Transverse colon (tissue), 4 donors: ENCODE results near the gene ACAN. TPM values are rescaled to one million over a fixed set of nuclear protein-coding genes. Genes with fewer than 3 reads are reported as not detected.

ENCODE experiments used
- DNase-seq: peaks from one replicate; pipeline ENCODE4 v3.0.0-alpha.2; 2019
- H3K27ac ChIP-seq, 4 donors: fragments of 200-600 bp; sonication (generic); 2 replicates each; pipeline ENCODE4 v1.5.1; 2016 to 2018; ENCODE audit warnings: inconsistent platforms in 4 of 4
- H3K27me3 ChIP-seq: fragments of 200-600 bp; sonication (generic); 2 replicates; pipeline ENCODE4 v1.5.1; 2017; ENCODE audit warnings: inconsistent platforms
- H3K36me3 ChIP-seq, 4 donors: fragments of 200-600 bp; sonication (generic); 2 replicates each; pipeline ENCODE4 v1.5.1; 2017 to 2019; ENCODE audit warnings: inconsistent platforms in 4 of 4
- H3K4me1 ChIP-seq, 4 donors: fragments of 200-600 bp; sonication (generic); 2 replicates each; pipeline ENCODE4 v1.5.1; 2017 to 2020; ENCODE audit warnings: inconsistent platforms in 4 of 4
- H3K4me3 ChIP-seq, 4 donors: fragments of 200-600 bp; sonication (generic); 1 replicate in 1 of 4; 2 replicates in 3 of 4; pipeline versions ENCODE4 v1.5.1 to v1.6.1; 2017 to 2019; ENCODE audit warnings: inconsistent platforms in 4 of 4
- H3K9me3 ChIP-seq, 2 donors: fragments of 200-600 bp; sonication (generic); 2 replicates each; pipeline ENCODE4 v1.5.1; 2017 to 2019; ENCODE audit warnings: inconsistent platforms in 2 of 2
- EP300 ChIP-seq: sonication (generic); formaldehyde crosslinking; IDR thresholded peaks from one replicate; pipeline ENCODE4 v1.6.1; 2017; ENCODE audit warnings: antibody characterized with exemption, low read depth
- POLR2A ChIP-seq: fragments of 450-650 bp; IDR thresholded peaks from one replicate; pipeline ENCODE4 v1.6.1; 2016; ENCODE audit warnings: antibody characterized with exemption, mild to moderate bottlenecking, moderate library complexity
- POLR2AphosphoS5 ChIP-seq, 3 donors: sonication (generic); formaldehyde crosslinking; IDR thresholded peaks; one replicate each; pipeline ENCODE4 v1.6.1; 2016; ENCODE audit warnings: antibody characterized with exemption in 3 of 3
- WGBS, 2 donors: methylation state at CpG; one replicate each; pipeline ENCODE4 v1.1.5; 2018; ENCODE audit warnings: low coverage in 1 of 2; 5-methylcytosine and 5-hydroxymethylcytosine counted together
- in situ Hi-C, 4 donors: fragments of 200-750 bp; cut with MboI; loops; one replicate each; pipeline versions ENCODE4 v1.15.0 to v1.15.1; 2017; ENCODE audit warnings: low sequenced_read_pairs in 3 of 4, low pct_ligation_motif_present in 1 of 4, low pct_unique_long_range_greater_than_20kb in 1 of 4
- intact Hi-C: fragments of 100-400 bp; cut with DNase I; formaldehyde crosslinking; loops from one replicate; pipeline ENCODE4 v1.15.1; 2023; ENCODE audit warnings: low total_unique reads
- total RNA-seq, 4 donors: library from RNA; depleted of rRNA; stranded (reverse); fragments of >200 nt; gene quantifications; one replicate each; pipeline ENCODE4 v1.1.0, GENCODE V29; 2016
- TF ChIP-seq, protein P1 (sequence below), 5 experiments: fragments of 200-600 bp in 3 of 5; fragments of 450-650 bp in 2 of 5; sonication (generic) in 3 of 5; IDR thresholded peaks; 1 replicate in 2 of 5; 2 replicates in 3 of 5; pipeline ENCODE4 v1.5.1; 2016 to 2017; ENCODE audit warnings: antibody characterized with exemption in 5 of 5, inconsistent platforms in 3 of 5, mild to moderate bottlenecking in 2 of 5, moderate library complexity in 1 of 5

Gene ACAN
- total RNA-seq, 4 donors from 2014 or later = 0.14 TPM; not detected in 3

DNA sequence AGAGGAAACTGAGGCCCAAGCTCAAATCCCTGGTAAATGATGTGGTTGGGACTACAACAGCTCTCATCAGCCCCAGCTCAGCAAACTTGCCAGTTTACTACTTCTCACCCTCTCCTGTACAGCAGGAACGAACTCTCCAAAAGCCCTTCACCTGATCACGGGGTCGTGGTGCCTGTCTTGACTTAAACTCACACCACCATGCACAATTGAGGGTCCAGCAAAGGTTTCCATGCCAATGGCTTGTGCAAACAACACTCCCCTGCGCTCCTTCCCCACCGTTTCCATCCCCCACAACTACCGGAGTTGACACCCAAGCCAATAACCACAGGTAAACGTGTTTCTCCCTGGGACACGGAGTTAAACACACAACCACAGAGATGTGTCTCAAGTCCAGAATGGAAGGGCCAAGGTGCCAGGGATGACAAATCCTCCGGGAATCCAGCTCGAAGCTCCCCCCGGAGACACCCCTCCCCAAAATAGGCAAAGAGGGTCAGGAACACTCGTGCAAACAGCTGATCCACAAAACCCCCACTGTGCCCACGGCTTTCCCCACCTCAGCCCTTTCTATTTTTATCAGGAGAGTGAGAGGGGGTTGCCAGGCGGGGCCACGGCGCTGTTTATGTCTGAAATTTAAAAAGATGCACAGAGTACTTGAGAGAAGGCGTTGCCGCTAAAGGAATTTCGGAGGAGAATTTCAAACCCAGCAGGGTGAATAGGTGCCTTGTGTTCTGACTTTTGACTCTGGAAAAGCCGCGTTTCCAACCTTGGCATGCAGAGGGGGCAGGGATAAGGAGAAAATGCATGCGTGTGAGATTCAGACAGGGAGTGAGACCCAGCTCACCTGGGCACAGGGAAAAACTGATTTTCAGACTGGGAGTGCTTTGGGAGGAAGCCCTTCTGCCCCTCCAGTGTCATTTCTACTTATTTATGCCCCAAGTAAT lies 10.6 kb upstream of the ACAN start:
- in situ Hi-C loops (no loop called here), intact Hi-C loops (no loop called here)
- Histone ChIP-seq H3K4me3 (no peak overlapping the region), H3K9me3 (no peaks in the 10 kb centered on the region), H3K27me3 (peaks cover 25% of the 10 kb centered on the region), H3K36me3 (no peaks in the 10 kb centered on the region), H3K27ac (no peak overlapping the region), H3K4me1 (no peaks in the 10 kb centered on the region)
- WGBS, 2 donors = 37% methylated on average over 22 of the region's 22 CpGs; no CpG with 5 or more reads in 1 of the 2 donors
- no peak for TF ChIP-seq POLR2A
- no peak for TF ChIP-seq POLR2AphosphoS5 (IDR thresholded peaks at IDR 0.05)
- TF ChIP-seq, protein P1, sequence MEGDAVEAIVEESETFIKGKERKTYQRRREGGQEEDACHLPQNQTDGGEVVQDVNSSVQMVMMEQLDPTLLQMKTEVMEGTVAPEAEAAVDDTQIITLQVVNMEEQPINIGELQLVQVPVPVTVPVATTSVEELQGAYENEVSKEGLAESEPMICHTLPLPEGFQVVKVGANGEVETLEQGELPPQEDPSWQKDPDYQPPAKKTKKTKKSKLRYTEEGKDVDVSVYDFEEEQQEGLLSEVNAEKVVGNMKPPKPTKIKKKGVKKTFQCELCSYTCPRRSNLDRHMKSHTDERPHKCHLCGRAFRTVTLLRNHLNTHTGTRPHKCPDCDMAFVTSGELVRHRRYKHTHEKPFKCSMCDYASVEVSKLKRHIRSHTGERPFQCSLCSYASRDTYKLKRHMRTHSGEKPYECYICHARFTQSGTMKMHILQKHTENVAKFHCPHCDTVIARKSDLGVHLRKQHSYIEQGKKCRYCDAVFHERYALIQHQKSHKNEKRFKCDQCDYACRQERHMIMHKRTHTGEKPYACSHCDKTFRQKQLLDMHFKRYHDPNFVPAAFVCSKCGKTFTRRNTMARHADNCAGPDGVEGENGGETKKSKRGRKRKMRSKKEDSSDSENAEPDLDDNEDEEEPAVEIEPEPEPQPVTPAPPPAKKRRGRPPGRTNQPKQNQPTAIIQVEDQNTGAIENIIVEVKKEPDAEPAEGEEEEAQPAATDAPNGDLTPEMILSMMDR (IDR thresholded peaks at IDR 0.05) = no peak
- TF ChIP-seq EP300 = no peak
- no peak for DNase-seq

DNA sequence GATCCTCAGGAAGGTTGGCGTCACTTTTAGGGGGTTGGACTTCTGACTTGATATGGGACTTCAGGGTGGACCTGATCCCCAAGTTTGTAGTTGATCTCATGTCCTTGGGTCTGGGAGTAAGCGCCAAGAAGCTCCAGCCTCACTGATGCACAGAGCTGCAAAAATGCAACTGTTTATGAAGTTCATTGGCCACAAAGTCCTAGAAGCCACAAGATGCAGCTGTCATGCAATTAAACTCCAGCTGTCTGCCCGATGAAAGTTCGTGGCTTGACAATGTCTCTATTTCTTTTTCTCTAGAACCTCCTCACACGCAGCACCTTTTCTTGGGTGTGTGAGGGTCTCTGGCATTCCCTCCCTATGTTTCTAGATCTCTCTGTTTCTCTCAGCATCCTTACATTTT lies 9.2 kb upstream of the ACAN start:
- Histone ChIP-seq H3K27ac (no peak overlapping the region), H3K9me3 (no peaks in the 10 kb centered on the region), H3K4me3 (no peak overlapping the region), H3K27me3 (peaks cover 37% of the 10 kb centered on the region), H3K4me1 (no peaks in the 10 kb centered on the region), H3K36me3 (no peaks in the 10 kb centered on the region)
- no peak for DNase-seq
- no peak for TF ChIP-seq POLR2A
- TF ChIP-seq POLR2AphosphoS5 (IDR thresholded peaks at IDR 0.05) = no peak
- TF ChIP-seq, protein P1 (IDR thresholded peaks at IDR 0.05) = no peak
- no peak for TF ChIP-seq EP300
- in situ Hi-C loops (no loop called here), intact Hi-C loops (no loop called here)
- 43 to 67% methylated on average over 3 to 5 of the region's 5 CpGs for WGBS, 2 donors

DNA sequence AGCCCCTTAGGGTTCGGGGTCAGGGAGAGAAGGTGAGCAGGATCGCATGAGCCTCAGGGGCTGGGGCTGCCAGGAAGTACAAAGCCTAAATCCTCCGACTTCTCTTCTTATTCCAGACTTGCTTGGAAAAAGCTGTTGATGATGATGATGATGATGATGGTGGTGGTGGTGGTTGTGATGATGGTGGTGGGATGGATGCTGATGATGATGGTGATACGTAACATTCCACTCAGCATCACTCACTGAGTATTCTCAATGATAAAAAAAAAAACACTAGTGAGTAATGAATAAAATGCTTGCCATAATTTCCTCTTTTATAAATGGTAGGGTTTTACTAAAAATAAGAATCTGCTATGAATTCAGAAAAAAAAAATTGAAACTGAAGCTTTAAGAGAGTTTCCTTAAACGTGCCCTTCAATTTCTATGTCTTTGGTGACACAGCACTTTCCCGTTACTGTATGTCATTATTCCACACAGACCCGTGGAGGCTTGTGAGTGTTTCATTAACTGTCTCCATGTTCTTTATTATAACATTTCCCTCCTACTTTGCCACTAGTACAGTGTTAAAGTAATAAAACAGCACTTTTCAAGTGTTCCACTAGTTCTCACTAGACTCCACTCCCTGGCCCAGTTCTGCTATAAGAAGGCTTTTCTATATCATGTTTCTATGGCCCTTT lies 5.4 kb upstream of the ACAN start:
- WGBS, 2 donors = 55 to 70% methylated on average over 6 to 7 of the region's 7 CpGs
- intact Hi-C loops = no loop called here
- no peaks in the 10 kb centered on the region for H3K36me3 ChIP-seq
- no peak overlapping the region for H3K27ac ChIP-seq
- TF ChIP-seq POLR2A (no peak), EP300 (no peak), POLR2AphosphoS5 (IDR thresholded peaks at IDR 0.05) (no peak)
- TF ChIP-seq, protein P1 (IDR thresholded peaks at IDR 0.05) = no peak
- no peaks in the 10 kb centered on the region for H3K4me1 ChIP-seq
- H3K9me3 ChIP-seq = no peaks in the 10 kb centered on the region
- no peak overlapping the region for H3K4me3 ChIP-seq
- in situ Hi-C loops = no loop called here
- DNase-seq = no peak
- H3K27me3 ChIP-seq = peaks cover 53% of the 10 kb centered on the region

DNA sequence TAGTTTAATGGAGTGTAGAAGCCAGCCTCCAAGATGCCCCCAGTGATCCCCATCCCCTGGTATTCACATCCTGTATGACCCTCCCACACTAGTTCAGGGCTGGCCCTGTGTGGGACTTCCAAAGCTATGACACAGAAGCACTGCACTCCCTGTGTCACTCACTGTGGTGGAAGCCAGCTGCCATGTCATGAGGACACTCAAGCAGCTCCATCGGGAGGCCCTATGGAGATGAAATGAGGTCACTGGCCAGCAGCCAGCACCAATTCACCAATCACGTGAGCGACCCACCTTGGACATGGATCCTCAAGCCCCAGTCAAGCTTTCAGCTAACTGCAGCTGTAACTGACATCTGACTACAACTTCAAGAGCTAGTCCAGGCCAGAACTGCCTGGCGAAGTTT lies 3.9 kb upstream of the ACAN start:
- no peak overlapping the region for H3K4me3 ChIP-seq
- in situ Hi-C loops = no loop called here
- H3K4me1 ChIP-seq = peaks cover 0 to 3% (median 0%) of the 10 kb centered on the region in 4 donors
- DNase-seq = no peak
- intact Hi-C loops = no loop called here
- H3K36me3 ChIP-seq = no peaks in the 10 kb centered on the region
- WGBS, 2 donors = 69% methylated on average over 4 of the region's 4 CpGs; no CpG with 5 or more reads in 1 of the 2 donors
- no peaks in the 10 kb centered on the region for H3K9me3 ChIP-seq
- no peak overlapping the region for H3K27ac ChIP-seq
- TF ChIP-seq EP300 (no peak), POLR2A (no peak), POLR2AphosphoS5 (IDR thresholded peaks at IDR 0.05) (no peak)
- TF ChIP-seq, protein P1 (IDR thresholded peaks at IDR 0.05) = no peak
- H3K27me3 ChIP-seq = peaks cover 56% of the 10 kb centered on the region
